Embryonic facial prominence (tissue), 1 donor: ENCODE results near the gene TMEM9B.

ENCODE experiments used
- DNase-seq: peaks from one replicate; pipeline ENCODE4 v3.0.0-alpha.2; 2016; ENCODE audit errors: extremely low spot score

Gene TMEM9B

DNA sequence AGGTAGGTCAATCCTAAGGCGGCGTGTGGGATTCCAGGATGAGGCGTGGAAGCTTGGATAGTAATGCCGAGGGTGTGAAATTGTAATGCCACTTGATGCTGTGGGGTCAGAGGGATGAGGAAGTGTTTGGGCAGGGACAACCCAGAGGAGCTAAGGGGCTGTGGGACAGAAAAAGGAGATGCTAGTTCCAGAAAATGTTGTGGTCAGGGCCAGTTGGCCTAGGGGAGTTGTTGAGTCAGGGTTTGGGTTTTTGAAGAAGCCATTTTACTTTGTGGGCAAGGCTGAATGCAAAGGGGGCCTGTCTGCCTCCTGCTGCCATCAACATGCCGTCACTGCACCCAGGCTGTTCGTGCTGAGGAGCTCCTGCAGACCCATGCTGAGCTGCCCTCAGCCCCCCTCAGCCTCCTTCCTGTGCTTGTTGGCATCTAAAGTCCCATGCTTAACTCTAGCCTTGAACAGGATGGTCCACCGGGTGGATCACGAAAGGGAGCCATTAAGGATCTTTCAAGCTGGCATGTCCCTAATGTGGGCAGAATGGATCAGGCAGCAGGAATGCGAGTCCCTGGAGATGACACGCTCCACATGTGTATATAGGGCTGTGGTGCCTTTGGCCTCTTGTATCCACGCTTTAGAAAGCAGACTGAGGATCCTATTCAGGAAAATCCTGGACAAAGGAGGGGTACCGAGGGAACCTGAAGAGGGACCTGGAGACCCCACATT, 33.6 kb downstream of the TMEM9B start:
- no peak for DNase-seq

DNA sequence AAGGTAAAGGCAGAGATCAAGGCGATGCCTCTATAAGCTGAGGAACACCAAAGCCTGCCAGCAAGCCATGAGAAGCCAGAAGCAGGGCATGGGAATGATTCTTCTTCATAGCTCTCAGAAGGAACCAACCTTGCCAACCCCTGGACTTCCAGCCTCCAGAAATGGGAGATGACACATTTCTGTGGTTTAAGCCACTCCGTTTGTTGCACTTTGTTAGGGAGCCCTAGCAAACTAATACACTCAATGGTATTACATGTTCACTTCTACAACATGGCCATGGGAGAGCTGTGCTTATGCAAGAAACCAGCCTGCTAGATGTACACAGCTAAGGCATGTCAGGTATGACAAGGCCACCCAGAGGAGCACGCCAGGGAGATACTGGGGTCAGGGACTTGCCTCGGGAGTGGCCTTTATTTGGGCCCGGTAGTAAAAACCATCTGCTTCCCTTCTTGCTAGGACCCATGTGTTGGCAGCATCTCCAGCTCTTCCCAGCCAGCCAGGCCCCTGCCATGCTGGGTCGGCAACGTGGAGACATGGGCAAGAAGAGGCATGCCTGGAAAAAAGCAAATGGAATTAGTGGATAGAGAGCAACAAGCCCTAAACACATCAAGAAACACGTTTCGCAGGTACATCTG, 35.1 kb downstream of the TMEM9B start:
- DNase-seq = no peak

DNA sequence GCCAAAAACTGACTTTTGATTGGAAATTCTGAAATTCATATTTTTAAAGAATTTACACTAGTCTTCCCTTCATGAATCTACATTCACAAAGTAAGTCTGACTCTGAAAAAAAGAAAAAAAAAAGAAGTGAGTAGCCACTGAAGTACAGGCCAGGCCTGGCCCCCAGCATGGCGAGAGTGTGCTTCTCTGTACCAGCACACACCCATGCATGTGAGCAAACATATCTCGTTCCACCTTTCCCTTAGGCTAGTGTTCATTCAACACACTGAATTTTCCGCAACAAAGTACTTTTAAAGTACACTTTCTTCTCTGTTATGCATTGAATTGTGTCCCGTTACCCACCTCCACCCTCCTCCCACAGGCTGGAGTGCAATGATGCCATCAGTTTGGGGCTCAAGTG, 36.0 kb downstream of the TMEM9B start:
- DNase-seq = no peak

DNA sequence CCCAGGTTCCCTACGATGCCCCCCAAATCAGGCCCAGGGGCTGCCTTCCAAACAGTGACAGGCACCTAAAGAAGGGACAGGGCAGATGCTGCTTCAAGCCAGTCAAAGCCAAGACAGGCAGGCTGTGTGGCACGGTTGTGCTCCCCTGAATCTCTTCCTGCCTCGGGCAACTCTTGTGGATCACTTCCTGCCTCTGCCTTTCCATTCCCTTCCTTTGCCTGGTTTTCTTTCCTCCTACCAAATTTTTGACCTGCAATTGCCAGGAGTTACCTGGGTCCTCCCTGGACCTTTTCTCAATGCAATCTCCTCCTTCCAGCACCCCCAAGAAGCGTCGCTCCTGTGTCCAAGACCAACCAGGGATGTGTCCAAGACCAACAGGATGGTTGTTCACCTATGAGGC, 37.0 kb downstream of the TMEM9B start:
- DNase-seq = no peak

DNA sequence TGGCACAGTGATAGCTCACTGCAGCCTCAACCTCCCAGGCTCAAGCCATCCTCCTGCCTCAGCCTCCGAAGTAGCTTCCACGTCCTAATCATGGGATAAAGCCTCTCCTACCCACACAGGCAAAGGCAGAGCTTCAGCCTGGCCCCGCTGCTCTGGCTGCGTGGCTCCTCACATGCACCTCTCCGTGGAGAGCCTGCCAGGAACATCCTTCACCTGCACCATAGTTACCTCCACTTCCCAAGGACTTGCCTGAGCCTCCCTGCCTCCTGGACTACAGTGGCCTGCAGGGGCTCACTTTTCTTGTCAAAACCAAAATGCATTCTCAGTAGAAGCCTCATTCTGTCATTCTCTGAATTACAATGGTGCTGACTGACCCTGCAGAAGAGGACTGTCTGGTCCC, 38.0 kb downstream of the TMEM9B start:
- no peak for DNase-seq

DNA sequence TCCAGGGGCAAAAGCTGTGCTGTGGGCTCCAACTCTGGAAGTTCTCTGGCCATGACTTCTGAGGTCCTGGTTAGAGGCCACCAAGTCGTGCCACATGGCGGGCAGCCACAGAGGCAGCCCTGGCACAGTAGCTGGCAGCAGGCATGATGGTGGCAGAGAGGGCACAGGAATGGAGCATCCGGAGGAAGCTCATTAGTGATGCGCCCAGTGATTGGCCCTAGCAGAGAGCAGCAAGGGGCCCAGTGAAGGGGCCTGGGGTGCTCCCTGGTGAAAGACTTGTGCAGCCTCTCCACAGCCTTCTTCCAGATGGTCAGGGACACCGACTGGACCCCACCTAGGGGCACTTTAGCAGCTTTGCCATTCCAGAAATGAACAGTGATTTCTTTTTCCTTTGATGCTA, 38.5 kb downstream of the TMEM9B start:
- no peak for DNase-seq

DNA sequence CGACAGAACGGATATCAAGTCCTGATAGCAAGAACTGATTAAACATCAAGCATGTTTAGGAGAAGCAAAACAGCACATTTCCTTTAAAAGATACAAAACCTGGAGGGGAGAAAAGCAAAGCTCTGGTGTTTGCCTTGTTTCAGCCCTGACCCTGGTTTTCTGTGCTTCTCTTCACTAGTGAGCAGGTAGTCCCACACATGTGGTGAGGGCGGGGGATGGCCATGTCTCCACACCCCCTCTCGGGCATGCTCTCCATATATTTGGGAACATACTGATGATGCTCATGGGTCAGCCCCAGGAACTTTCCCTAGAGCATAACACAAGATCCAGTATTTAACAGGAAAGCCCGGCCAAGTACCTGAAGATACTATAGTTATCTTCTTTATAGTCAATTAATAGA, 41.6 kb downstream of the TMEM9B start:
- DNase-seq = no peak

DNA sequence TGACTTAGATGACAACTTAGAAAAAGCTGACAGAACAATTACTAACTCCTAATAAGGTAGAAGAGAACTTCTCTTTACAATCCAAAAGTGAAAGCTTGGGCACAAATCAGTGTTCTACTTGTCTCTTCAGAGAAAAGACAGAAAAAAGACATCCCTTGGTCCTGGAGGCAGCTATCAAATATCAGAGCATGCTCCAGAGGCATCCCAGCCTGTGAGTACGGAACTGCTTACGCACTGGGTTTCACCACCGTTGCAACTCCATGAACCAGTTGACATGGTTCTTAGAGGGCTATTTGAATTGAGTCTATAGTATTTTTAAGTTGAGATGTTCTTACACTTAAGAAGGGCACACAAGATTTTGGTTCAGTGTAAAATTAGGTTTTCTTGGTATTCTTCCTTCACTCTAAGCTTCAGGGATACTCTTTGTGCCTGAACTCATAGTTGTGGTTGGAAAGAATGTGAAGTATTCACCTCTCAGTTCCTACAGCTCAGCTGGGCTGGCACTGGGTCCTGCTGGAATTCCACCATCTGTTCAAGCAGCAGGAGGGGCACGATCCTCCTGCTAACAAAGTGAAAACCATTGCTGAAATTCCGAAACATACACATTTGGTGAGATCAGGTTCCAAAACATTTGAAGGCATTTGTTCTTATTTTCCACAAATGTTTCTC, 47.0 kb downstream of the TMEM9B start:
- DNase-seq = peak; percentile 71

DNA sequence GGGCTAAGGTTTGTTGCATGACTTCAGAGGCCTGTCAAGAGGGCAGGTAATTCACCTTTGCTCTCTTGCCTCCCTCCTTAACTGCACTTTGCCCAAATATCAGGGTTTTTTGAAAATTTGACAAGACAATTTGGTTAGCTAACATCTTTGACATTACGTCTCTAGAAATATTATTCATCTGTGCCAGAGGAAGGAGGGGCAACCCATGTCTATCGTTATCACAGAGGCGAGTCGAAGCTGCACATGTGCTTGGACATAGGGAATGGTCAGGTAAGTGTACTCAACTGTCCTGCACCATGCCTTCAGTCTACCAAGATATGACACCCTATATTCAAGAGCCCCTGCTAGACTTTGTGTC, 49.6 kb downstream of the TMEM9B start:
- no peak for DNase-seq

DNA sequence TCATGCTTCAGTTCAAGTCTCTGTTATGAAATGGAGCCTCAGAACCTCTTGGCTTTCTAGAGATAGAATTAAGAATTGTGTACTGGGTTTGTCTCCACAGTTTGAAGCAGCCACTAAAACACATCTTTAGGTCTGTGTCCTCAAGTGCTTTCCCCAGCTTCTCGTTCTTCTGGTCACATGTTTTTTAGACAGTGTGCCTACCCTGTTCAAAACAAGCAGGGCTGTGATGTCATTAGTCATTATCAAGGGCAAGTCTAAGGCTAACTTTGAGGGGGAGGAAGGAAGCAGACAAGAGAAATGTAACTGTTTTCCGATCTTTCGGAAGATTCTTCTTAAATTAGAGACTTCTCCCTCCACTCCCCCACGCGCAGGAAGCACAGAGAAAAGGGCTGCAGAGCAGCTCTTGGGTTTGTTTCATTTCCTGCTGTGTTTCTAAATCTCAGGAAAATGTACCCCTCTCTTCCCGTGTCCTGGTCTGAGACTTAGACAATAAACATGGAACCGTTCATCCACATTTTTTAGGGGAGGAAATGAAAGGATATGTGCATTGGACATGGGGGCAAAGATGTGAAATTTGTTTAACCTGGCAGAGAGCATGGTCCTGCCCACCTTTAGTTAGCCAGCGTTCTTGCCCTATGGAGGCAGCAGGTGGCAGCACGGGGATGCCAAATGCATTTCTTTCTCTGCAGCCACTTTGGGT, 50.1 kb downstream of the TMEM9B start:
- no peak for DNase-seq

DNA sequence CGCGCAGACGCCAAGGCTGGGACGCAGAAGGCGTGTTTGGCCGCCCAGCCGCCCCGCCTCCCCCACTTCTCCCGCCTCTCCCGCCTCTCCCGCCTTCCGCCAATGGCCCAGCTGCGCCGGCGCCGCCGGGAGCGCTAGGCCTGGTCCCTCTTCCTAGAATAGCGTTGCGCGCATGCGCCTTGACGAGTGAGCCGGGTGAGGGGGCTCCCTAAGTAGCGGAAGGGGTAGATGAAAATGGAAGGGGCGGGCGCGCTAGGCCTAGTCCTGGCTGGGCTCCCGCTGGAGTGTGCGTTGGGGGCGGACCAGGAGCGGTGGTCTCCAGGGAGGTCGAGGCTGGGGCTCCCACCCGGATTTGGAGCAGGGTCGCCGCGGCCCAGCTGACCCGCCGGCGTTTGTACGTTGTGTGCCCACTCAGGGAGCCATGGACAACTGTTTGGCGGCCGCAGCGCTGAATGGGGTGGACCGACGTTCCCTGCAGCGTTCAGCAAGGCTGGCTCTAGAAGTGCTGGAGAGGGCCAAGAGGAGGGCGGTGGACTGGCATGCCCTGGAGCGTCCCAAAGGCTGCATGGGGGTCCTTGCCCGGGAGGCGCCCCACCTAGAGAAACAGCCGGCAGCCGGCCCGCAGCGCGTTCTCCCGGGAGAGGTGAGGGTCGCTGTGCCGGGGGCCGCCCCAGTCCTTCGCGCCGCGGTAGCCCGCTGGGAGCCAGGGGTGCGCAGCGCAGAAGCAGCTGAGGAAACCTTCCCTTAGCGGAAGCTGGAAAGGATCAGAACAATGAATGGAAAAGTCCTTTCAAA, 53.0 kb downstream of the TMEM9B start, which contains the start of gene AKIP1:
Gene AKIP1, plus strand, starts transcription at position 161 of the 795 bp plus-strand sequence. Its CDS starts 261 bp downstream, at position 422.
- peak; percentile 97 for DNase-seq

DNA sequence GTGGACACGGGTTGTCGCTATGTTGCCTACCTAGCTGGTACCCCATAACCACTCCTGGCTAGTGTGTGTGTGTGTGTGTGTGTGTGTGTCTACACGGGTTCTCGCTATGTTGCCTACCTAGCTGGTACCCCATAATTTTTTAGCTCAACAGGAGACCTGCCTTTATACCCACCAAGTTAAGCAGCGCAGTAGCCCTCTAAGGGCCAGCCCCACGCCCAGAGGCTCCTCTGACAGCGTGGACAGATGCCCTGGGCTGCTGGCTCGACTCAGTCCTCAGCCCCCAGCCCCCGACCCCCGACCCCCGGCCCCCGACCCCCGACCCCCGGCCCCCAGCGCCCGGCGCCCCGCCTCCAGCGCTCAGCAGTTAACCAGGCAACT, 53.6 kb downstream of the TMEM9B start:
- no peak for DNase-seq

DNA sequence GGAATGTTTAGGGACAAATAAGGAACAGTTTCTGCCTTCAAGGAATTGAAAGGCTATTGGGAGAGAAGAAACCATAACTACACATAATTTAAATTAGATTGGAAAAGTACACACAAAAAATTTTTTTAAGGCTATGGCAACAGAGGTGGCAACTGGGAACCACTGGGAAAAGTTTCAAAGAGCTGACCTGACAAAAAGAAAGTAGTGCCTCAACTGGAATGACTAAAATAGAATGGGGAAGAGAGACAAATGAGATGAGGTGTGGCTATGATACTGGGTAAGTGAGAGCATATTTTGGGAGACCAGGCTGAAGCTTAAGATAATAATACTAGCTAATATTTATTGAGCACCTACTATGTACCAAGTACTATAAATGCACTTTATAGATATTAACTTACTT, 56.1 kb downstream of the TMEM9B start:
- no peak for DNase-seq

DNA sequence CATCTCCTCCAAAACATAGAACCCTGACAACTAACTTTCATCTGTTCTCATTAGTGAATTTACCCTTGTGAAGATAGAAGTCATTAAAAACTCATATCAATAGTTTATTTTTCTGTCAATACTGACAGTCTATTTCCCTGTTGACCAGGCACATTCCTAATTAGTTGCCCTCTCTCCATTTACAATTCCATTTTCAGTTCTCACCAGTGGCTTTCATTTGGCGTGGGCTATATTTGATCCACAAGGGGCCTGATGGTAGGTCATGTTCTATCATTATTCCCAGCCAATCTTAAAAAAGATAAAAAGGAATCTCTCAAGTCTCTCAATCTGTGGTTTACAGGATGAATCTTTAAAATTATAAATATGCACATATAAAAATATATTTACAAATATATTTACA, 57.1 kb downstream of the TMEM9B start:
- no peak for DNase-seq

DNA sequence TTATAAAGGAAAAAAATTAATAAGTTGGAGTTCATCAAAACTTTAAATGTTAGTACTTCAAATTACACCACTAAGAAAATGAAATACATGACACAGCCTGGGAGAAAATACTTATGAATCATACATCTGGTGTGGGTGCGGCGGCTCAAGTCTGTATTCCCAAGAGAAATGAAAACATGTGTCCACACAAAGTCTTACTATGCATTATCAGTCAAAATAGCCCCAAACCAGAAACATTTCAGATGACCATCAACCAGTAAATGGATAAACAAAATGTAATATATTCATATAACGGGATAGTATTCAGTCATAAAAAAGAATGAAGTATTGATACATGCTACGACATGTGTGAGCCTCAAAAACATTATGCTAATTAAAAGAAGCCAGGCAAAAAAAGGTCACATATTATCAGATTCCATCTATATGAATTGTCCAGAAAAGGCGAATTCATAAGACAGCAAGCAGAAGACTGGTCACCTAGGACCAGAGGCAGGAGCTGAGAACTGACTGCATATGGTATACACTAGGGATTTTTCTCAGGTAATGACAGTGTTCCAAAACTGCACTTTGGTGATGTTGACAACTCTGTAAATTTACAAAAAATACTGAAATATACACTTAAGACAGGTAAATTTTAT, 58.6 kb downstream of the TMEM9B start:
- no peak for DNase-seq

DNA sequence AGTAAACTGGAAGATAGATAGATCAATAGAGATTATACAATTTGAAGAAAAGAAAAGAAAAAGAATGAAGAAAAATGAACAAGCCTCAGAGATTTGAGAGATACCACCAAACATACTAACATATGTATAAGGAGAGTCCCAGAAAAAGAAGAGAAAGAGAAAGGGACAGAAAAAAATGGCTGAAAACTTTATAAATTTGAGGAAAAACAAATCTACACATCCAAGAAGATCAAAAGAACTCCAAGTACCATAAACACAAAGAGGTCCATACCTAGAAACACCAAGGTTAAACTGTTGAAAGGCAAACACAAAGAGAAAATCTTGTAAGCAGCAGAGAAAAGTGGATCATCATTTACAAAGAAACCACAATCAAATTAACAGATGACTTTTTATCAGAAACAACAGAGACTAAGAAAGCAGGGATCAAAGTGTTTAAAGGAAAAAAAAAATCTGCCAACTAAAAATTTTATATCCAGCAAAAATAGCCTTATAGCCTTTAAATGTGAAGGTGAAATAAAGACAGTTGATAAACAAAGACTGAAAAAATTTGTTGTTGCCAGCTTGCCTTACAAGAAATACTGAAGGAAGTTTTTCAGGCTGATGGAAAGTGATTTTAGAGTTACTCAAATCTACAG, 65.0 kb downstream of the TMEM9B start:
- DNase-seq = no peak
